D721Med (cell line): ENCODE results near the gene TMEM187.

Experiments used
- DNase-seq: peaks from one replicate; pipeline ENCODE4 v3.0.0; 2011; ENCODE audit warnings: low spot score; ENCODE audit not compliant: insufficient read length
- FAIRE-seq: peaks from 2 replicates; lab custom pipeline; 2011; peaks lifted over from hg19 to GRCh38; lab: Jason Lieb, UNC
- TF ChIP-seq, protein P1 (sequence below): IDR thresholded peaks from 2 replicates; pipeline ENCODE4 v1.5.1; 2012; ENCODE audit warnings: mild to moderate bottlenecking, control low read depth; ENCODE audit not compliant: insufficient read depth; ENCODE audit errors: missing control alignments

Gene TMEM187

DNA sequence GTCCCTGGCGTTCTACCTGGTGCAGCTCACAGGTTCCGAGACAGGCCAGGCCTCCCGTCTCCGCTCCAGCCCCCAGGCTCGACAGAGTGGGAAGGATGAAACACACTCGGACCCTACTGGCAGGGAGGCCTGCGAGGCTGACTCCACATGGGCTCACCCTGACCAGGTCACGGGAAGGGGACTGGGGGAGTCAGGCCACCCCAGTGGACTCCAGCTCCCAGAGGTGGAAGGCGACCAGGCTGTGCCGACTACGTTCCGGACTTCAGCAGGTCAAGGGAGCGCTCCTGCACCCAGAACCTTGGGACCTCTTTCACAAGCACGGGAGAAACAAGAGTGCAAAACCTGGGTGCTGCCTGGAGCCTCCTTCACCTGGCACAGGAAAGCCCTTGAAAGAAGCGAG, 51.7 kb downstream of the TMEM187 start:
- TF ChIP-seq, protein P1, sequence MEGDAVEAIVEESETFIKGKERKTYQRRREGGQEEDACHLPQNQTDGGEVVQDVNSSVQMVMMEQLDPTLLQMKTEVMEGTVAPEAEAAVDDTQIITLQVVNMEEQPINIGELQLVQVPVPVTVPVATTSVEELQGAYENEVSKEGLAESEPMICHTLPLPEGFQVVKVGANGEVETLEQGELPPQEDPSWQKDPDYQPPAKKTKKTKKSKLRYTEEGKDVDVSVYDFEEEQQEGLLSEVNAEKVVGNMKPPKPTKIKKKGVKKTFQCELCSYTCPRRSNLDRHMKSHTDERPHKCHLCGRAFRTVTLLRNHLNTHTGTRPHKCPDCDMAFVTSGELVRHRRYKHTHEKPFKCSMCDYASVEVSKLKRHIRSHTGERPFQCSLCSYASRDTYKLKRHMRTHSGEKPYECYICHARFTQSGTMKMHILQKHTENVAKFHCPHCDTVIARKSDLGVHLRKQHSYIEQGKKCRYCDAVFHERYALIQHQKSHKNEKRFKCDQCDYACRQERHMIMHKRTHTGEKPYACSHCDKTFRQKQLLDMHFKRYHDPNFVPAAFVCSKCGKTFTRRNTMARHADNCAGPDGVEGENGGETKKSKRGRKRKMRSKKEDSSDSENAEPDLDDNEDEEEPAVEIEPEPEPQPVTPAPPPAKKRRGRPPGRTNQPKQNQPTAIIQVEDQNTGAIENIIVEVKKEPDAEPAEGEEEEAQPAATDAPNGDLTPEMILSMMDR = no peak
- DNase-seq (no peak), FAIRE-seq (no peak)

DNA sequence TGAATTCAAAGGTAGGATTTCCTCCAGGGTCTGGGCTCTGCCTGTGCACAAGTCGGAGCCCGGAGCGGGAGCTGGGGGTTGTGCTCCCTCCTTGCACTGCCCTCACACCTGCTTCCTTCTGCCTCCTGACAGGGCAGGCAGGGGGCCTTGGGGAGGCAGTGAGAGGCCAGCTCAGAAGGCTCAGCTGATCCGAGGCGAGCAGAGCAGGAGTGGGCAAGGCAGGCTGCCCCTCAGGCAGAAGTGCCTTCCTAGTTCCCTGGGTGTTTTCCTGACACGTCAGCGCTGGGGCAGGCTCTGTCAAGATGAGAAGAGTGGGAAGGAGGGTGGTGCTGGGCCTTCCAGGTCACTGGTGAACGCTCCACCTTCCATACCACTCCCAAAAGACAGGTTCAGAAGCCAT, 52.7 kb downstream of the TMEM187 start:
- DNase-seq = no peak
- TF ChIP-seq, protein P1 = no peak
- no peak for FAIRE-seq

DNA sequence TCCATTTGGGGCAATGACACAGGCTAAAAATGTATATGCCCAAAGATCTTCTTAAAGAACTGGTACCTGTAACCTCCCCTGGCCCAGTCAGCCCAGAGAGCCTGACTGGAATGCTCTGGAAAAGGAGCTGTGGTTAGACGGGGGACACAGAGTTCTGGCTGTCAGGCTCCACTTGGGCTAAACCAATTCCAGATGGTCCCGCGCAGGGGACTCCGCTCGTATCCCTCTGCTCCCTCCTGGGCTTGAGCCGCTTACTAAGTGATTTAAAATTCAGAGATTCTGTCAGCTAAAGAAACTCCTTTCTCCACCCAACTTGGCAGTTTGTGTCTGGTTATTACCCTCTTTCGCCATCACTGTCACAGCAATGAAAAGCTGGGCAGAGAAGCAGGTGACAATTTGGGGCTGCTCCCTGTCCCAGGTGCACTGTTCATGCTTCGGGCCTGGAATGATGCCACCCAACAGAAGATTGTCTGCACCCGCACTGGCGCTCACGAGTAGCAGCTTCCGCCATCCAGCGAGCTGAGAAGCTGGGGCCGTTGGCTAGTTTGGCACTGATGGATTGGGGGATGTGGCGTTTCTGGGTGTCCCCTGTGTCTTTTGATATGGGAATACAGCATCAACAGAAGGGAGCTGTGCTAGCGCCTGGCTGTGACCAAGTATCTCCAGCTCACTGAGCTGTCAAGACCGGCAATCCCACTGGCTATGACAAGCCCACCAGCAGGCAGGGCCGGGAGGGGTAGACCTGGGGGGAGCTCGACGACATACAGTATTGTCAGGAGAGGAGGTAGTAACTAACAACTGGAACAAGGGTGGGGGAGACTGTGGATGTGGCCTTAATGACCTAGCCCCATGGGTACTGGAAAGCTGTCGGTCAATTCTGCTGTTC, 53.8 kb downstream of the TMEM187 start:
- DNase-seq (no peak), FAIRE-seq (no peak)
- TF ChIP-seq, protein P1 = no peak

DNA sequence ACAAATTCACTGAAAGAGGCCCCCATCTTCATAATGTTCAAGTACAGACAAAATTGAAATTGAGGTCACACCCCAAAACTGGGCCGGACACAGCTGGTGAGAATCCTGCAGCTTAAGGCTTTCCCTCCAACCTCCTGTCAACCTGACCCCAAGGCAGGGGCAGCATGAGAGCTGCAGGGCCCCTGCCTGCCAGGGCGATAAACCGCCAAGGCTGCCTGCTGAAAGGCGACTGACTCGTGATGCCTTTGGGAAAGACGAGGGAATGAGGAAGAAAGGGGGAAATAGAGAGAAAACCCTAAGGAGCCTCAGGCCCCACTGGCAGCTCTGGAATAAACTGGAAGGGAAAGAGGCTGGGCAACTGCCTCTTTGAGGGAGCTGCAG, 54.5 kb downstream of the TMEM187 start:
- FAIRE-seq = no peak
- DNase-seq = no peak
- TF ChIP-seq, protein P1 = no peak

DNA sequence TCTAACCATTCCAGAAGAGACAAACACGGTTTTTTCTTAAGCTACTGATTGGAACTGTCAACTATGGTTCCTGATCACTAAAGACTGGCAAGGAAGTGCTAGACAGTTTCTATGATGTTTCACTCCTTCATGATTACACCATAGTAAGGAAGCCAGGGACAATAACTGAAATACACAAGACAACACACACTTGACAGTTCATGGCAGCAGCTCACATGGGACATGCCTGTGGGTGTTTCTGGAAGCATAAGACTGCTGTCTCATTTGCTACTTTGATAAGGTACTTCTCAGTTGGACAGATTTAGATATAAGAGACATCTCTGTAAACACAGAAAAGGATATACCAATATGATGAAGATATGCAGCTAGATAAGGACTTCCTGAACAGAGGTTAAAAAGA, 55.4 kb downstream of the TMEM187 start:
- TF ChIP-seq, protein P1 = no peak
- DNase-seq (no peak), FAIRE-seq (no peak)

DNA sequence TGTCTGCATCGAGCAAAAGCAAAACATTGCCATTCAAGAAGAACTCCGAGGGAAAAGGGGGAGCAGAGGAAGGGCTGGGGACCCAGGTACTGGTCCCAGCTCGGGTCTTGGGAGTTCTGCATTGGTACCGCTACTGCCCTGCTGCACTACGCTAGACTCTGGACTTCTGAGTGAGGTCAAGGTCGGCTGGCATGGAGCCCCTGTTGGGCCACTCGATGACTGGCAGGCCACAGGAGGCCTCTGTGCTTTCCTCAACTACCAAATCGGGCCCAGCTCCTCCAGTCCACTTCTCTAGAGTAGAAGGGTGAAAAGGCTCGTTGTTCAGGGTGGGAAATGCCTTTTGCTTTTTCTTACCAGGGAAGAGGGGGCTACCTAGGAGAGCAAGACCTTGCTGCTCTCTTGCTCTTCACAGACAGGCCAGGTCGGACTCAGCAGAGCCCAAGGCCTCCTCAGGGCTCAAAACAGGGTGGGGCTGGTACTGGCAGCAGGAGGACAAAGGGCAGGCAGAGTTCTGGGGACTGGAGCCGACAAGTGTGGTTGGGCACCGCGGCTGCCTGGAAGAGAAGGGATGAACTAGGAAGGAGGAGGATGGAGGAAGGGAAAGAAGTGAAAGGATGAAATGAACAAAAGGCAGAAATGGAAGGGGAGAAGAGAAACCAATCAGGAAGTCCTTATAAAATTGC, 56.1 kb downstream of the TMEM187 start:
- TF ChIP-seq, protein P1 = no peak
- no peak for FAIRE-seq

DNA sequence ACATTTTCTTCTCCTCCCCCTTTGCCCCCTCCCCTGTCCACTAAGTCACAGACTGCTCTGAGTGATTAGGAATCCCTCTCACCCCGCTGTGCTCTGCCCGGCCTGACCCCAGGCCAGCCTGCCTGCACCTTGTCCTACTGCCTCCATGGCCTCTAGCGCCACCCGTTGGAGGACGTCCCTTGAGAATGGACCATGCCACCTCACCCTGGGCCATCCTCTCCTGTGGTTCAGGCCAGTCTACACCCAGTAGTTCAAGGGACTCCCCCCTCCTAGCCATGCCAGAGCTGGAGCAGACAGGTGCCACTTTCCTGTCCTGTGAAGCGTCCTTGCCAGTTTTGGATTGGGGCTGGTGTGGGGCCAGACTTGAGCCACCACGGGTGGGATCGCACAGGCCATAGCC, 56.9 kb downstream of the TMEM187 start:
- no peak for FAIRE-seq

More for the DNA sequence above, 56.1 kb downstream of the TMEM187 start:
- no peak for DNase-seq

More for the DNA sequence above, 56.9 kb downstream of the TMEM187 start:
- TF ChIP-seq, protein P1 = no peak
- no peak for DNase-seq
